NAMALWA (cell line): Measurements from ENCODE around the gene WDR20.
"Not testable (repeated sequence)": the region's sequence is repeated elsewhere in the genome, so short reads cannot be mapped to it uniquely, and the experiment has no call there.

Source experiments
- DNase-seq: peaks from one replicate; pipeline ENCODE4 v3.0.0-alpha.2; 2015; ENCODE audit warnings: low spot score

Gene WDR20

DNA sequence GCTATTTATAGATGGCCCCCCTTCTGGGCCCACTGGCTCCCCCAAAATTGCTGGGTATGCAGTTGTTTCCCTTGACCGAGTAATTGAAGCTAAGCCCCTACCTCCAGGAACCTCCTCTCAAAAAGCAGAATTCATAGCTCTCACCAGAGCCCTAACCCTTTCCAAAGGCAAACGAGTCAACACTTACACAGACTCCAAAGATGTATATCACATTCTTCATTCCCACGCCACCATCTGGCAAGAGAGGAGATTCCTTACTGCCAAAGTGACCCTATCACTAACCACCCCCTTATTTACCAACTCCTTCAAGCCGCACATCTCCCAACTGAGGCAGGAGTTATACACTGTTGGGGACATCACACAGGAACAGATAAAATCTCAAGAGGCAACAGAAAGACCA, 98.4 kb downstream of the WDR20 start:
- DNase-seq = no peak

DNA sequence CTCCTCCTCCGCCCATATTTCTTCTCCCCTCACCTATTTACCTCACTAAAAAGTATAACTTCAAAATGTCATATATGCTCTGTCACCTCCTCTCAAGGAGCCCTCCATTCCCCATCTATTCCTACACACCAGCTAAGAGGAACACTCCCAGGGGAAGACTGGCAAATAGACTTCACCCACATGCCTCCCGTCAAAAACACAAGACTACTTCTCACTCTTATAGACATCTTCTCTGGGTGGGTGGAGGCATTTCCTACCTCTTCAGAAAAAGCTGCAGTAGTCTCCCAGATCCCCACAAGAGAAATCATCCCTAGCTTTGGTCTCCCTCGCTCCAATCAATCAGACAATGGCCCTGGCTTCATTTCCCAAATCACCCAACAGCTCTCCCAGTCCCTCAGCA, 99.1 kb downstream of the WDR20 start:
- no peak for DNase-seq

DNA sequence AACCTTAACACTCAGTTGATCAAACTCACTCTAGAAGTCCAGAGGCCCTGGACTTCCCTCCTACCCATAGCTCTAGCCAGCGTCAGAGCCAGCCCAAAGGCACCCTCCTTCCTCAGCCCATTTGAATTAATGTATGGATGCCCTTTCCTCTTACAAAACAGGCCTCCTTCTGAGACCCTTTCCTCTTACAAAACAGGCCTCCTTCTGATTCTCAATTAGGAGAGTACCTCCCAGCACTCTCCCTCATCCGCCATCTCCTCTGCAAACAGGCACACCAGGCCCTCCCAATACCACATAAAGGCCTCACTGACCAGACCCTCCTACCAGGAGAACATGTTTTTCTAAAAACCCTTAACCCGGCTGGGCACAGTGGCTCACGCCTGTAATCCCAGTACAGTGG, 99.5 kb downstream of the WDR20 start:
- no peak for DNase-seq

DNA sequence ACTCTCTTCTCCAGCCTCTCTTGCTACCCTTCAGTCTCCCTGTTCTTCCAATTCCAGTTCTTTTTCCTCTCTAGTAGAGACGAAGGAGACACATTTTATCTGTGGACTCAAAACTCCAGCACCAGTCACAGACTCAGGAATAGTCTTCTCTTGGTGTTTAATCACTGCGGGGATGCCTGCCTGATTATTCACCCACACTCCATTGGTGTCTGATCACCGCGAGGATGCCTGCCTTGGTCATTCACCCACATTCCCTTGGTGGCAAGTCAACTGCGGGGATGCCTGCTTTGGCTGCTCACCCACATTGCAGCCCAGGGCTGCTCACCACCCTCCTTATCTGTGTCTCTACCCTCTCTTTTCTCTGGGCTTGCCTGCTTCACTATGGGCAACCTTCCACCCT, 100.8 kb downstream of the WDR20 start:
- DNase-seq = not testable (repeated sequence)

DNA sequence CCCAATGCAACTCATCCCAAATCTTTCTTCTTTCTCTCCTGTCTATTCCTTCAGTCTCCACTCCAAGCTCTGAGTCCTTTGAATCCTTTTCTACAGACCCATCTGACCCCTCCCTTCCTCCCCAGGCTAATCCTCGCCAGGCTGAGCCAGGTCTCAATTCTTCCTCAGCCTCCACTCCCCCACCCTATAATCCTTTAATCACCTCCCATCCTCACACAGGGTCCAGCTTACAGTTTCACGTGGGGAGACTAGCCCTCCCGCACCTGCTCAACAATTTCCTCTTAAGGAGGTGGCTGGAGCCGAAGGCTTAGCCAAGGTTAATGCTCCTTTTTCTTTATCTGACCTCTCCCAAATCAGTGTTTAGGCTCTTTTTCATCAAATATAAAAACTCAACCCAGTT, 101.5 kb downstream of the WDR20 start:
- no peak for DNase-seq

DNA sequence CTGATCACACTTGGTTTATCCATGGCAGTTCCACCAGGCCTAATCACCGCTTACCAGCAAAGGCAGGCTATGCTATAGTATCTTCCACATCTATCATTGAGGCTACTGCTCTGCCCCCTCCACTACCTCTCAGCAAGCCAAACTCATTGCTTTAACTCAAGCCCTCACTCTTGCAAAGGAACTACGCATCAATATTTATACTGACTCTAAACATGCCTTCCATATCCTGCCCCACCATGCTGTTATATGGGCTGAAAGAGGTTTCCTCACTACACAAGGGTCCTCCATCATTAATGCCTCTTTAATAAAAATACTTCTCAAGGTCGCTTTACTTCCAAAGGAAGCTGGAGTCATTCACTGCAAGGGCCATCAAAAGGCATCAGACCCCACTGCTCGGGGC, 104.1 kb downstream of the WDR20 start:
- not testable (repeated sequence) for DNase-seq

DNA sequence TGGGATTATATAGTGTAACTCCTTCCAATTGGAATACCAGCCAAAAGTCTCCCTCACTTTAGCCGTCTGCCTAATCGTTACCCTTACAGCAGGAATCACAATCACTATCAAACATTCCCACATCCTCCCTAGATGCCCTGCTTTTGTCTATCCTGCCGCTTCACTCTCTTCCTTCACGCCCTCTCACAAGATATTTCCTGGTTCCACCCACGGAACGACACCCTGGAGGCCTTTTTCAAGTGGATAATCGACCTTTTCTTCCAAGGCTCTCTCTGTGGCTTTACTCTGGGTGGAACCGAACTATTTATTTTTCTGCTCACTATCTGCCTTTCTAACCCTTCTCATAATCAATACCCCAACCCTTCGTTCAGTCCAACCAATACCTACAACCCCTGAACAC, 106.4 kb downstream of the WDR20 start:
- DNase-seq = no peak

DNA sequence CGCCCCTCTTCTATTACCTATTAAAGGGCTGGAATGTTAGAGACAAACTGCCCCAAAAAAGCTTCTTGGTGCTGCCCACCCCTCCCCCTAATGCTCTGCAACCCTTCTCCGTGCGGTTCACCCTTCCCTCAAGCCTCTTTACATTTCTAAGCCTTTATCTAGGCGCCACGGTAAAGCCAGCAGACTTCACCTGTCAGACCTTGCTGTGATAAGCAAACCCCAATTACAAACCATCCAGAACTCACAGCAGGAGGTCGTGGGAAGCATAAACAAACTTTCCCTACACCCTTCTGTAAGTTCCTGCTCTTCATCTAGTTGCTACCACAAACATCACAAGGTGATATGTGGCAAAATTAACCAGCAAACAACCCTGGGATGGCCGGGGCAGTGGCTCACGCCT, 108.4 kb downstream of the WDR20 start:
- no peak for DNase-seq

DNA sequence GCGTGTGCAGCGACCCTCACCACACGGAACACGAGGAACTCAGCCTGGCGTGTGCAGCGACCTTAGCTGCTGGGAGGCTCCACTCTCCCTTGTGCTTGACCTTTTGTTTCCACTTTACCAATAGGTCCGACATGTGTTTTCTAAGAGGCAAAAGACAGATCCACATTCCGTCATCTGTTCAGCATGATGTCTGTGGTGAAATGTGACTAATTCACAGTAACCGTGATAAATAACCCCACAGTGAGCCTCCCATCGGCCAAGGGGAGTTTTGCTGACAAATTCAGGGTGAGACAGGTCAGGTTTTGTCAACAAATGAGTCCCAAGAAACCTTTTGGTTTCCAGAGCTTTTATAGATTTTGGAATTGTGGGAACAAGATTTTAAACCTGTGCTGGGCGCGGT, 109.3 kb downstream of the WDR20 start:
- DNase-seq = no peak

DNA sequence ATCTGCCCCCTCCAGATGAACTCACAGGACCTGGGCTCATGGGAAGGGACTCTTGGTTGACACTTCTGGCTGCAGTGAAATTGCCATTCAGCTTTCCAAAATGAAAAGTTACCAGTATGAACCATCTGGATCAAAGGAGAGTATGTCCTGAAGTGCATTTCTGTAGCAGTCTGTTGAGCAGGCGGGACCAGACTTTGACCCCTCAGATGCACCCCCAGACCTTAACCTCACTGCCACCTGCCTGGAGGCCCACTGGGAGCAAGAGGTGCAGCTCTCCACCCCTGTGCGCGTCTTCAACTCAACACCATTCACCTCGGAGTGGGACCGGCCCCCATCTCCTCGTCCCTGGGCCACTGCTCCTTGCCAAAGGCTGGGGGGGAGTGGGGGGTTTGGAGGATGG, 110.3 kb downstream of the WDR20 start:
- no peak for DNase-seq

DNA sequence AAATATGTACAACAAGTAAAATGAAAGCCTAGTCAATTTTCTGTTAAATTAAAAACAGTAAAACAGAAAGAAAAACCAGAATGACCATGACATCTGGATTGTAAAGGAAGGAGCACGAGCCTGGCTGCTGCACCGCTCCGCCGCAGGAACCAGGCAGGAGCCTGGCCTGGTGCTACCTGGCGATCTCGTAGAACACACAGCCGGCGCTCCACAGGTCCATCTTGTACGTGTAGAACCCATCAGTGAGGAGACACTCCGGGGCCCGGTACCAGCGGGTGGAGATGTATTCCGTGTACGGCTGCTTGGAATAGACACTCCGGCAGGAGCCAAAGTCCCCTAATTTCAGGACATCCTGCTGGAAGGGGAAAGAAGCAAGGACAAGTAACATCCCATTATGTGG, 110.9 kb downstream of the WDR20 start:
- DNase-seq = no peak

DNA sequence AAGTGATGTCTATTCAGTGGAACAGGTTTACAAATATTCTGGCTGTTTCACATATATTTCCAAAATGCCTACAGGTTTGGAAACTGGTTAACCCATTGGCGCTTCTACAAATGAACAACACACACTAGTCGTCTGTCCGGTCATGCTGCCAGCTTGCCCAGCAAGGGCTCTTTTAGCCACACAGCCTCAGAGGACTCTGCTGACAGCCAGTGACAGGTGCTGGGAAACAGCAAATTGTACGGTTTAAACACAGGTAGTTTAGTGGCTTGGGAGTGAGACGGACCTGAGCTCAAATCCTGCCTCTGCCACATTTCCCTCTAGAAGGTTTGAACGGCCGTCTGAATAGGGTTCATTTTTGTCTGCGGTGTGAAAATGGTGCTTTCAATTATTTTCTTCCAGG, 111.5 kb downstream of the WDR20 start:
- DNase-seq = no peak

DNA sequence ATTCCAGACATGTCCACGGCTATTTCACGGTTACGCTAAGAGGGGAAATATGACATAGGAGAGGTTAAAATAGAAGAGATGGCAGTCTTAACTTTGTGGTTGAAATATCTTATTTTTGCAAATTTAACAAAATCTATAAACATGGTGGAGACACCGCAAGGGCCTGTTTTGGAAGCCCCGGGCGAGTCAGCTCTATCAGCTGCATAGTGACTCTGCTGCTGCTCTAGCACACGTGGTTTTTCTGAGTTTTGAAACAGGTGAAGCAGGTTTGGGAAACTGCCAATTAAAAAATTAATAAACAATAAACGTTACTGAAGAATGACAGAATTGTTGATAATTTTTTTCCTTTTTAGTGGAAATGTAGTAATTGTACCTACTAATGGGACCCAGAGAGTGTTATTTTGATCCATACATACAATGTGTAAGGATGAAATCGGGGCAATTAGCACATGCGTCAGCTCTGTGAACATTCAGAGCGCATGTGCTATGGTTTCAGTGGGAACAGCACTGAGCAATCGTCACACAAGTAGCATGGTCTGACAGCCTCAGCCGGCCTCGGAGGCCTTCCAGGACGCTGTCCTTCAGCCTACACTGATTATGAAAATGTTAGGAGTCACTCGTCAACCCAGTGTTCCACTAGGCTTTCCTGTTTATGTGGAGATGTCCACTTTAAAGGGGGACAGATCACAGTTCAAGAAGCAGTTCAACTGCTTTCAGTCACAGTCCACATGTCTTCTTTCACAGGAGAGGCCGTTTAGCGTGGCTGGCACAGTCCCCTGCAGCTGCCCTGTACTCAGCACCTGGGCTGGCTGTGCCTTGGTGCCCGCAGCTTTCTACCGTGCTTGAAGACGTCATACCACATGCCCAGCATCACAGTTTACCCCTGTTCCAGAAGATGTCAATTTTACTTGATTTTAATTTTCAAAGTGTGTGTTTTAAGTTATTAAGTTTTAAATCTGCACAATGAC, 113.4 kb downstream of the WDR20 start:
- no peak for DNase-seq

DNA sequence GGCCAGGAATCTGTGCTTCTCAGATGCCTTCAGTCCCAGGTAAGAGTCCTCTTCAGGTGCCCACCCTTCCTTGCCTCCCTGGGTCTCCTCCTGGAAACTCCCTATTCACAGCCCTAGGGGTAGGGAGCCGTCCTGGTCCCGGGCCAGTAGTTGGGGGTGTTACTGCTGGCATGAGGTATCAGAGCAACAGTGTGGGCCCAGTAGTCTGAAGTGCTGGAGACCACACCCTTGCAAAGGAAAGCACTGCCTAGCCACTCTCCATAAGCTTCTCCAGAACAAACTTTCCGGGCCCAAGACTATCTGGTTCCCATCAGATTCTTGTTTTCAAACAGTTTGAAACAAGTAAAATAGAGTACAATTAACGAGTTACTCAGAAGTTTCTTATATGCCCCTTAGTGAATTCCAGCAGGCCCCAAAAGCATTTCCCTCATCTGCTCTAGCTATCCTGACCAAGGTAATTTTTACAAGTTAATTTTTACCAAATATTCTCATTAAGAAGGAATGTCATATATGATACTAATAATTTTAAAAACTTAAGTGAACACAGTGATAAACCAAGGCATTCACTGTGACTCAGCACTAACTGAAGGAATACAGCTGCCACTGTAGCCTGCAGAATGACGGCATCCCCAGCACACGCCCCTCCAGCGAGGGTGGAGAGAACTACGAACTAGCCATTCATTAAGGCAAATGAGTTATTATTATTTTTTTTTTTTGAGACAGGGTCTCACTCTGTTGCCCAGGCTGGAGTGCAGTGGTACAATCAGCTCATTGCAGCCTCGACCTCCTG, 115.9 kb downstream of the WDR20 start:
- DNase-seq = no peak

DNA sequence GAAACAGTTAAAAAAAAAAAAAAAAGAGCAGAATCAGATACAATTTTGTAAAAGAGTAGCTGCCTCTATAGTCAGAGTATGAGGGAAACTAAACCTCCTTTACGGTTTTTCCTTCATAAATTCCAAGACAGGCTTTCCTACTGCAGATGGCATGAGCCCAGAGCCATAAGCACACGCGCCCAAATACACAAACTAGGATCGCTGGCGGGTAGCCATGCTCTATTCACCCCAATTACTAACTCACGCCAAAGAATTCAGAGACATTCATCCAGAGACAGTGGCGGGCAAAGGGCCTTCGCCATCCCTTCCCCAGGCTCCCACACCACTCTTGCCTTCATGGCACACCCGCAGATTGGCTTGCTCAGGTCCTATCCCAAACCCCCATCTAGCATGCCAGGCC, 117.0 kb downstream of the WDR20 start:
- DNase-seq = no peak

DNA sequence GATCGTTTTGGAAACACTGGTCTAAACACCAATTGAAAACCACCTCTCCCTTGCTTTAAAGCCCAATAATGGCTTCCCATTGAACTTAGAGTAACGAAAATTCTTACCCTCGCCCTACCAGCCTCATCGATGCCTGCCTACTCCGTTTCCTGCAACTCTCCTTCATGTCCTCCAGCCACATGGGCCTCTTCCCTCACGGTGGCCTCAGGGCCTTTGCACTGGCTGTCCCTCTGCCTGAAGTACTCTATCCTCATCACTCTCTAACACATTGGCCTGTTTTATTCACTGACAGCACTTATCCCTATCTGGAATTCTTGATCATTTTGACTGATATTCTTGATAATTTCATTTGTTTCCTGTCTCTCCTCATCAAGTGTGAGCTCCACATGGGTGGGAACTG, 118.4 kb downstream of the WDR20 start:
- DNase-seq = no peak
